ENCODE results near the gene NCBP2.
"Not testable (repeated sequence)": the region's sequence is repeated elsewhere in the genome, so short reads cannot be mapped to it uniquely, and the experiment has no call there.

NCBP2 gene

DNA sequence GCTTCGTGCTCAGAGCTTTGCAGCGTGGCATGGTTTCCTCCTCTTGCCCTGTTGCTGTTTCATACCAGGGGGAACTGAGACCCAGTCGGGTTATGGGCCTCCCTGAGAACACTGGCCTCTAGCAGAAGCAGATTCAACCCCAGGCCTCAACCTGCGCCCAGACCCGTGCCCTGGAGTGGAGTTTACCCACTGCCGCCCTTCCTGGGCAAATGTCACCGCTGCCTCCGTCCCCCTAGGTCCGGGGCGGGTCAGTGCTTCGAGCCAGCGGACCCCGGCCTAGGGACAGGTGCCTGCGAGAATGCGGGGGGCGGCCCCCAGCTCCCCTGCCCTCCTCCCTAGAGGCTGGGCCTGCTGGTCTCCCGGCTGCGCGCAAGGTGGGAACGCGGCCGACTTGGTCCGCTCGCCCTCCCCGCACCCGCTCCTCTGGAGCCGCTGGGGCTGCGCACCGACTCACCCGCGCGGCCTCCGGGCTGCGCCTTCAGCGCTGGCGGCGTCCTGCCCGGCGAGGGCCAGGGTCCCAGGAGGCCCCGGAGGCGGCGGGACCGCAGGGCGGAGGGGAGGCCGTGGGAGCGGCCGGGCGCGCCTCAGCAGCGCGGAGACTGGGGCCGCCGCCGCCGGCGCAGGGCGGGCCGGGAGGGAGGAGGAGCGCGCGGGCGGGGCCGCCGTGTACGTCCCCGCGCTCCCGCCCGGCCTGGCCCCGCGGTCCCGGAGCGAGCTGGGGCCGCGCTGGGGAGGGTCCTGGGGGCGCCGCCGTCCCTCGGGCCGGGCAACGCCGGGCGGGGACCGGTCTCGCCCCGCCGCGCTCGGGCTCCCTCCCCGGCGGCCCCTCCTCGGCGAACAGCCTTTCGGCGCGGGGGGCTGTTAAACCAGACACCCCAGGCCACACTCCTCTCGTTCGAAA, 26.2 kb upstream of the NCBP2 start, which contains the start of gene PIGZ:
Gene PIGZ (minus strand): TSS at position 601 of the 901 bp plus-strand sequence. CDS start 16,802 bp downstream, outside the sequence.
- DNase-seq = peak; percentile 63

GRCh38 chr3:196967412-196968232, 25.3 kb upstream of the NCBP2 start:
- no peak for DNase-seq

DNA sequence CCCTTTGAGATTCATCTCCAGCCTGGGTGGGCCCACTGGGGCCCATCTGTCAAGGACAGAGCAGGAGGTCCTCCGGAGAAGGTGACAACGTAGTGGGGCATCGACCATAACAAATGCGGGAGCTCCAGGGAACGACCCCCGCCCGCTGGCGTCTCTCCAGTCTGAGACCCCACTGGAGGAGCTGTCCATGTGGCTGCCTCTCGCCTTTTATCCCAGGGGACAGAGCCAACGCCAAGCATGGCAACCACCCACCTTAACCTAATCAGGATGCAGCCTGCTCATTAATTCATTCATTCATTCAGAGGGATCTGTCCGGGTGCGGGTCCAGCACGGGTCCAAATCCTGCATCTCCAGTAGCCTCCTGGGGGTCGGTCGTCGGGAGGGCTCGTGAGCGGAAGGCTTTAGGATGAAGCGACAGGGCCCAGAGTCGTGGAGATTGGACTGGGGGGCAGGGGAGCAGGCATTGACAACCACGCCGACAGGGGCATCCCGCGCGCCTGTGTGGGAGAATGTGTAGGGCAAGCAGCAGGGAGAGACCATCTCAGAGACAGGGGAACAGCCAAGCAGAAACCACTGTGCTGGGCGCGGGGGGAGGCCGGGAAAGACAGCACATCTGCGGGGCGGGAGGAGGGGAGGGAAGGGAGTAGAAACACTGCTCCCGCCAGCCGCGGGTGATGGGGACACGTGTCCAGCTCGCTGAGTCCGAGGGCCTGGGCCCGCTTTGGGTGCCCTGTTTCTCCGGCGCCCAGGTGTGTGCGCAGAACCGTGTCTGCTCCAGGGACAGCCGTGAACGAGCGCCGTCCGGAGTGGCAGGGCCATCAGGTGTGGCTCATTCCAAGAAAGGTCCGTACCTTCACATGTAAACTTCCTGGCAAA, 24.4 kb upstream of the NCBP2 start:
- DNase-seq = peak; percentile 55

GRCh38 chr3:196965804-196966173, 23.5 kb upstream of the NCBP2 start:
- DNase-seq = peak; percentile 29

GRCh38 chr3:196965112-196965803, 22.9 kb upstream of the NCBP2 start:
- DNase-seq = peak; percentile 19

GRCh38 chr3:196963631-196963953, 21.3 kb upstream of the NCBP2 start:
- peak; percentile 37 for DNase-seq

DNA sequence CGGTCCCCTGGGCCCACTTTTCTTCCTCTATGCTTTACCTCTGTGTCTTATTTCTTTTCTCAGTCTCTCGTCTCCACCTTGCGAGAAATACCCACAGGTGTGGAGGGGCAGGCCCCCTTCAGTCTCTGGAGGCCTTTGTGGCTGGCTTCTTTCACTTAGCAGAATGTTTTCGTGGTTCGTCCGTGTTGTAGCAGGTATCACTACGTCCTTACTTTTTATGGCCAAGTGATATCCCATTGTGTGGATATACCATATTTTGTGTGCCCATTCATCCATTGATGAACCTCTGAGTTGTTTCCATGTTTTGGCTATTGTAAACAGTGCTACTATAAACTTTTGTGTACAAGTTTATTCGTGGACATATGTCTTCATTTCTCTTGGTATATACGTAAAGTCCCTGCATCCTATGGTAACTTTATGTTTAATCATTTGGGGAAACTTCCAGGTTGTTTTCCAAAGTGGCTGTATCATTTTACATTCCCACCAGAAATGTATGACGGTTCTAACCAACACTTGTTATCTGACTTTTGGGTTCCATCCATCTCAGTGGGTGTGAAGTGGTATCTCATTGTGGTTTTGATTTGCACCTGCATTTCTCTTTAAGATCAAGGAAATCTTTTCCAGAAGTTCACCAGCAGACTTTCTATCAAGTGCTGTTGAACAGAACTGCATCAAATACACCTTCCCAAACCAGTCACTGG, 20.8 kb upstream of the NCBP2 start:
- no peak for DNase-seq

DNA sequence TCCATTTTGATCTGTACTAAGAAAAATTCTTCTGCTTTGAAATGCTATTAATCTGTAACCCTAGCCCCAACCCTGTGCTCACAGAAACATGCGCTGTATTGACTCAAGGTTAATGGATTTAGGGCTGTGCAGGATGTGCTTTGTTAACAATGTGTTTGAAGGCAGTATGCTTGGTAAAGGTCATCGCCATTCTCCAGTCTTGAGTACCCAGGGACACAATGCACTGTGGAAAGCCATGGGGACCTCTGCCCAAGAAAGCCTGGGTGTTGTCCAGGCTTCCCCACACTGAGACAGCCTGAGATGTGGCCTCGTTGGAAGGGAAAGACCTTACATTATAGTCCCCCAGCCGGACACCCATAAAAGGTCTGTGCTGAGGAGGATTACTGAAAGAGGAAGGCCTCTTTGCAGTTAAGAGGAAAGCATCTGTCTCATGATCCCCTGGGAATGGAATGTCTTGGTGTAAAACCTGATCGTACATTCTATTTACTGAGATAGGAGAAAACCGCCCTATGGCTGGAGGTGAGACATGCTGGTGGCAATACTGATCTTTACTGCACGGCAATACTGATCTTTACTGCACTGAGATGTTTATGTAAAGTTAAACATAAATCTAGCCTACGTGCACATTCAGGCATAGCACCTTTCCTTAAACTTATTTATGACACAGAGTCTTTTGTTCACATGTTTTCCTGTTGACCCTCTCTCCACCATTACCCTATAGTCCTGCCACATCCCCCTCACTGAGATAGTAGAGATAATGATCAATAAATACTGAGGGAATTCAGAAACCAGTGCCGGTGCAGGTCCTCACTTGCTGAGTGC, 20.0 kb upstream of the NCBP2 start:
- DNase-seq = peak; percentile 44

DNA sequence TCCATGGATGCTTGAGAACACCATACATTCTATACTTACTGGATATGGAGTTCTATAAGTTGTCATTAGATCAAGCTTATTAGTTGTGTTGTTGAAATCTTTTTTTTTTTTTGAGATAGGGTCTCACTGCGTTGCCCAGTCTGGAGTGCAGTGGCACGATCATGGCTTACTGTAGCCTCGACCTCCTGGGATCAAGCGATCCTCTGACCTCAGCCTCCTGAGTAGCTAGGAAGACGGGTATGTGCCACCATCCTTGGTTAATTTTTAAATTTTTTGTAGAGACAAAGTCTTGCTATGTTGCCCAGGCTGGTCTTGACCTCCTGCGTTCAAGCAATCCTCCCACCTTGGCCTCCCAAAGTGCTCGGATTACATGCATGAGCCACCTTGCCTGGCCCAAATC, 12.5 kb upstream of the NCBP2 start:
- no peak for DNase-seq

DNA sequence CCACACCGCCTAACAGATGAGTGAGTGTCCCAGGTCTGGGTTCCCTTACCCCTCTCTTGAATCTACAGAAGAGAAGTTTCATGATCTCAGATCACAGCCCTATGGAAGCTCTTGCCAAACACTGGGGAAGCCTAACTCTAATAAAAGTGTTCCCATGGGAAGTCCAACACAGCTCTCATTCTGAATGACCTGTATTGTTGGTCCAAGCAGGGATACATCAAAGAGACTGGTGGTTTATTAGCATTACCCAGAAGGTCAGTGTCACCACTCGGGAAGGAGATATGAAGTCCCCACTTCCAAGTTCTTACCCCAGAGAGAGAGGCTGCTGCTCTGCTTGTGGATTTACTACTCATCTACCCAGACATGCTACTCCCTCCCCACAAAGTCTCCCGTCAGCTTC, 9.0 kb upstream of the NCBP2 start:
- no peak for DNase-seq

DNA sequence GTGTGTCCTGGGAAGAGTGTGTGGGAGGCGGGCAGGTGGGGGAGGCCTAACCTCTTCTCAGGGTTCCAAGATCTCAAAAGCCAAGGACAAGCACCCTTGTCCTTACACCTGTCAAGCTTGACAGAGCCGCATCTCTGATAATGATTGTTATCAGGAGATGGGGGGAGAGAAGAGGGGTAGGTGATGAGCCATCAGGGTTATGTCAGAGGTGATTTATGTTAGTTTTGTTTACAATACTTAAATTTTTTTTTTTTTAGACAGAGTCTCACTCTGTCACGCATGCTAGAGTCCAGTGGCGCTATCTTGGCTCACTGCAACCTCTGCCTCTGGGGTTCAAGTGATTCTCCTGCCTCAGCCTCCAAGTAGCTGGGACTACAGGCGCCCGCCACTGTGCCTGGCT, 7.4 kb upstream of the NCBP2 start:
- no peak for DNase-seq

DNA sequence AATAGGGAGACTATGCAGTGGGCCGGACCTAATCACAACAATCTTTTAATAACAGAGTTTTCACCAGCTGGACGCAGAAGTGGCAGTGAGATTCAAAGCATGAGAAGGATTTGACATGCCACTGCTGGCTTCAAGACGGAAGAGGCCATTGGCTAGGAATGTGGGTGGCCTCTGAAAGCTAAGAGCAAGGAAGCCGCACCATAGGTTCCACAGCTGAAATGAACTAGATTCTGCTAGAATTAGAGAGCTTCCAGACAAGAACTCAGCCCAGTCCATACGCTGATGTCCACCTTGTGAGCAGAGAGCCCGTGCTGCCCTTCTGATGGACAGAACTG, 6.9 kb upstream of the NCBP2 start:
- DNase-seq = no peak

GRCh38 chr3:196948442-196949284, 6.3 kb upstream of the NCBP2 start:
- peak; percentile 80 for DNase-seq

GRCh38 chr3:196947860-196948441, 5.6 kb upstream of the NCBP2 start:
- no peak for DNase-seq

- peak; percentile 72 for DNase-seq
These were observed 5.0 kb upstream of the NCBP2 start for GRCh38 chr3:196947136-196947859.

DNA sequence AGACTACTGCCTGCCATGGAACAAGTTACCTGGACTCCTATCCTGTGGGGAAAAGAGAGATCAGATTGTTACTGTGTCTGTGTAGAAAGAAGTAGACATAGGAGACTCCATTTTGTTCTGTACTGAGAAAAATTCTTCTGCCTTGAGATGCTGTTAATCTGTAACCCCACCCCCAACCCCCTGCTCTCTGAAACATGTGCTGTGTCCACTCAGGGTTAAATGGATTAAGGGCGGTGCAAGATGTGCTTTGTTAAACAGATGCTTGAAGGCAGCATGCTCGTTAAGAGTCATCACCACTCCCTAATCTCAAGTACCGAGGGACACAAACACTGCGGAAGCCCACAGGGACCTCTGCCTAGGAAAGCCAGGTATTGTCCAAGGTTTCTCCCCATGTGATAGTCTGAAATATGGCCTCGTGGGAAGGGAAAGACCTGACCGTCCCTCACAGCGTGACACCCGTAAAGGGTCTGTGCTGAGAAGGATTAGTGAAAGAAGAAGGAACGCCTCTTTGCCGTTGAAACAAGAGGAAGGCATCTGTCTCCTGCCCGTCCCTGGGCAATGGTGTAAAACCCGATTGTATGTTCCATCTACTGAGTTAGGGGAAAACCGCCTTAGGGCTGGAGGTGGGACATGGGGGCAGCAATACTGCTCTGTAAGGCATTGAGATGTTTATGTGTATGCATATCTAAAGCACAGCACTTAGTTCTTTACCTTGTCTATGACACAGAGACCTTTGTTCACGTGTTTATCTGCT, 1.9 kb upstream of the NCBP2 start:
- DNase-seq = not testable (repeated sequence)

GRCh38 chr3:196942915-196943277, 568 bp upstream of the NCBP2 start:
- peak; percentile 61 for DNase-seq

DNA sequence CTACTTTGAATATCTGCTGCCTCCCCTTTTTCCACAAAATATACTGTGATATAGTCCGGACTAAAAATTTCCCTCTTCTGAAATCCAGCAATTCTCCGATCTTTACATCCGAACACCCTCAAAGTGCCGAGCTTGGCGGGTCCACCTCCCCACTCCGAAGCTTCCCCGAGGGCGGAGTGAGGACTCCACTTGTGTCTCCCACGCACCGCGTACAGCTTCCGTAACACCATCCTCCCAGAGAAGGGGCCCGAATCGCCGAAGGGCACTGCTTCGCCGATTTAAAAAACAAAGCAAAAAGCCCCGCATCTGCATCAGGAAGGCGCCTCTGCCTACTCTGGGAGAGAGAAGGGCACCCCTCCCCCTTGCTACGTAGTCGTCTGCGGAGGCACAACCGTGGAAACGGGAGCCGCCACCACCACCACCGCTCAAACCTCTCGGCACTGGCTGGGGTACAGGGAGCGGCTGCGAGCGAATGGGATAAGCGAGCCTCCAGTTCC, 551 bp downstream of the NCBP2 start:
- no peak for DNase-seq

All from islet precursor cell (in vitro differentiated cells).